Osteoblast (primary cell): ENCODE measurements around the gene AFDN. TPM values are rescaled to one million over a fixed set of nuclear protein-coding genes. Genes with fewer than 3 reads are reported as not detected.
A peak's percentile ranks its signal among the peaks of the same experiment; 100 is the strongest.

Source experiments
- DNase-seq: peaks from one replicate; pipeline ENCODE4 v3.0.0; 2011; ENCODE audit warnings: low spot score, mixed read lengths; ENCODE audit not compliant: insufficient read length; ENCODE audit errors: missing footprints
- H2AFZ ChIP-seq: 2 replicates; pipeline ENCODE4 v1.6.0; 2011; ENCODE audit warnings: mild to moderate bottlenecking, low read length
- H3K27ac ChIP-seq: 2 replicates; pipeline ENCODE4 v1.5.1; 2011; ENCODE audit warnings: mild to moderate bottlenecking, low read depth, low read length, moderate library complexity
- H3K27me3 ChIP-seq: 2 replicates; pipeline ENCODE4 v1.6.0; 2012; ENCODE audit warnings: mild to moderate bottlenecking, control low read depth, inconsistent platforms, low read length, moderate library complexity; ENCODE audit not compliant: insufficient read depth
- H3K36me3 ChIP-seq: 2 replicates; pipeline ENCODE4 v1.5.1; 2011; ENCODE audit warnings: mild to moderate bottlenecking, low read length, control low read depth, moderate library complexity; ENCODE audit not compliant: insufficient read depth
- H3K4me1 ChIP-seq: 2 replicates; pipeline ENCODE4 v1.5.1; 2011; ENCODE audit warnings: mild to moderate bottlenecking, low read length, control low read depth, moderate library complexity; ENCODE audit not compliant: insufficient read depth
- H3K4me2 ChIP-seq: 2 replicates; pipeline ENCODE4 v1.6.0; 2011; ENCODE audit warnings: mild to moderate bottlenecking, low read length; ENCODE audit not compliant: insufficient read depth
- H3K4me3 ChIP-seq: fragments of 200-600 bp; sonication (generic); 3 replicates; pipeline ENCODE4 v1.5.1; 2012; ENCODE audit warnings: mild to moderate bottlenecking, low read length, inconsistent platforms; ENCODE audit not compliant: insufficient read depth
- H3K79me2 ChIP-seq: 2 replicates; pipeline ENCODE4 v1.6.0; 2012; ENCODE audit warnings: mild to moderate bottlenecking, low read length, control low read depth, inconsistent platforms; ENCODE audit not compliant: insufficient read depth
- H3K9me3 ChIP-seq: 2 replicates; pipeline ENCODE4 v1.5.1; 2011; ENCODE audit warnings: low read depth, low read length, control low read depth
- H4K20me1 ChIP-seq: 2 replicates; pipeline ENCODE4 v1.6.0; 2012; ENCODE audit warnings: mild to moderate bottlenecking, low read length, control low read depth; ENCODE audit not compliant: insufficient read depth
- CTCF ChIP-seq: IDR thresholded peaks from 2 replicates; pipeline ENCODE4 v1.5.1; 2011; ENCODE audit warnings: mild to moderate bottlenecking, low read depth, low read length, moderate library complexity; ENCODE audit errors: extremely low read depth
- total RNA-seq: library from RNA; depleted of rRNA; stranded (reverse); fragments of >200 nt; gene quantifications from 2 replicates; pipeline ENCODE4 v1.2.3, GENCODE V29; 2012

The AFDN gene
- total RNA-seq, 1 donor, result 52.5 TPM

- Histone ChIP-seq H3K4me1 (no peaks in the 10 kb centered on the region), H4K20me1 (no peaks in the 10 kb centered on the region), H3K36me3 (no peaks in the 10 kb centered on the region), H3K4me2 (no peak overlapping the region), H3K79me2 (no peaks in the 10 kb centered on the region), H3K27me3 (no peaks in the 10 kb centered on the region), H2AFZ (no peak overlapping the region), H3K27ac (no peak overlapping the region), H3K9me3 (no peaks in the 10 kb centered on the region), H3K4me3 (no peak overlapping the region)
- peak; percentile 25 for DNase-seq
- no peak for TF ChIP-seq CTCF
Measured at GRCh38 chr6:167782698-167783517, 43.8 kb upstream of the AFDN start.

GRCh38 chr6:167786853-167787675 lies 39.6 kb upstream of the AFDN start:
- H3K79me2 ChIP-seq, result no peaks in the 10 kb centered on the region
- H4K20me1 ChIP-seq, result no peaks in the 10 kb centered on the region
- H3K9me3 ChIP-seq, result no peaks in the 10 kb centered on the region
- H3K36me3 ChIP-seq, result no peaks in the 10 kb centered on the region
- no peaks in the 10 kb centered on the region for H3K27me3 ChIP-seq
- H3K4me2 ChIP-seq, result no peak overlapping the region
- no peaks in the 10 kb centered on the region for H3K4me1 ChIP-seq
- H2AFZ ChIP-seq, result no peak overlapping the region
- peak; percentile 44 for DNase-seq
- no peak for TF ChIP-seq CTCF
- no peak overlapping the region for H3K4me3 ChIP-seq
- no peak overlapping the region for H3K27ac ChIP-seq

- no peaks in the 10 kb centered on the region for H3K4me1 ChIP-seq
- H3K4me2 ChIP-seq, result no peak overlapping the region
- no peaks in the 10 kb centered on the region for H3K27me3 ChIP-seq
- peak; percentile 34 for DNase-seq
- H3K27ac ChIP-seq, result no peak overlapping the region
- no peaks in the 10 kb centered on the region for H3K9me3 ChIP-seq
- no peaks in the 10 kb centered on the region for H3K79me2 ChIP-seq
- no peak for TF ChIP-seq CTCF
- H4K20me1 ChIP-seq, result no peaks in the 10 kb centered on the region
- no peak overlapping the region for H3K4me3 ChIP-seq
- H3K36me3 ChIP-seq, result no peaks in the 10 kb centered on the region
- H2AFZ ChIP-seq, result no peak overlapping the region
Measured at GRCh38 chr6:167787896-167788562, 38.7 kb upstream of the AFDN start.

GRCh38 chr6:167788563-167788903 lies 38.2 kb upstream of the AFDN start:
- Histone ChIP-seq H3K4me1 (no peaks in the 10 kb centered on the region), H3K4me3 (no peak overlapping the region), H4K20me1 (no peaks in the 10 kb centered on the region), H3K79me2 (no peaks in the 10 kb centered on the region), H3K9me3 (no peaks in the 10 kb centered on the region), H2AFZ (no peak overlapping the region), H3K4me2 (no peak overlapping the region), H3K27ac (no peak overlapping the region), H3K27me3 (no peaks in the 10 kb centered on the region), H3K36me3 (no peaks in the 10 kb centered on the region)
- no peak for TF ChIP-seq CTCF
- peak; percentile 66 for DNase-seq
